ENCODE data around the gene GOLGA6L24.
"Not testable (repeated sequence)": the region's sequence is repeated elsewhere in the genome, so short reads cannot be mapped to it uniquely, and the experiment has no call there.

GOLGA6L24 gene

DNA sequence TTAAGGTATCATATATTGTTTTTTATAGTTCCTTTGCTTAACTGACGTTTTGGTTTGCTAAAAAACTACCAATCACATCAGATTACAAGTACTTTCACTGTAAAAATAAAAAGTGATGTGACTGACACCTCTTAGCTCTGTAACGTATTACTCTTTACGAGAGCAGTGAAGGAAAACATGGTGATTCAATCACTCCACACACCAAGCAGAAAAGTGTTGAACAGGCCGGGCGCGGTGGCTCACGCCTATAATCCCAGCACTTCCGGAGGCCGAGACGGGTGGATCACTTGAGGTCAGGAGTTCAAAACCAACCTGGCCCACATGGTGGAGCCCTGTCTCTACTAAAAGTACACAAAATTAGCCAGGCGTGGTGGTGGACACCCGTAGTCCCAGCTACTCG lies 39.8 kb downstream of the GOLGA6L24 start:
- not testable (repeated sequence) for H3K27me3 ChIP-seq (ENCODE audit: insufficient read depth, low read length); H2AFZ ChIP-seq (ENCODE audit: low read length, unreplicated experiment); H3K4me3 ChIP-seq (ENCODE audit: low read depth, low read length); H3K36me3 ChIP-seq (ENCODE audit: insufficient read depth, low read length); H3K27ac ChIP-seq (ENCODE audit: low read depth, low read length); H3K4me1 ChIP-seq (ENCODE audit: control insufficient read depth, insufficient read depth, low read length, unreplicated experiment); H3K79me2 ChIP-seq (ENCODE audit: control insufficient read depth, insufficient read depth, low read length, unreplicated experiment)

DNA sequence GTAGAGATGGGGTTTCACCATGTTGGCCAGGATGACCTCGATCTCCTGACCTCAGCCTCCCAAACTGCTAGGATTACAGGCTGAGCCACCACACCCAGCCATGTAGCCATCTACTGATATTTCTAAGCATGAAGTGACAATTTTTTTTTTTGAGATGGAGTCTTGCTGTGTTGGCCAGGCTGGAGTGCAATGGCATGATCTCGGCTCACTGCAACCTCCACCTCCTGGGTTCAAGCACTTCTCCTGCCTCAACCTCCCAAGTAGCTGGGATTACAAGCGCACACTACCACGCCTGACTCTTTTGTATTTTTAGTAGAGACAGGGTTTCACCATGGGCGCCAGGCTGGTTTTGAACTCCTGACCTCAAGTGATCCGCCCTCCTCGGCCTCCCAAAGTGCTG lies 40.9 kb downstream of the GOLGA6L24 start:
- not testable (repeated sequence) for H3K27me3 ChIP-seq (ENCODE audit: insufficient read depth, low read length); H2AFZ ChIP-seq (ENCODE audit: low read length, unreplicated experiment); H3K4me1 ChIP-seq (ENCODE audit: control insufficient read depth, insufficient read depth, low read length, unreplicated experiment); H3K27ac ChIP-seq (ENCODE audit: low read depth, low read length); H3K79me2 ChIP-seq (ENCODE audit: control insufficient read depth, insufficient read depth, low read length, unreplicated experiment); H3K4me3 ChIP-seq (ENCODE audit: low read depth, low read length); H3K36me3 ChIP-seq (ENCODE audit: insufficient read depth, low read length)

DNA sequence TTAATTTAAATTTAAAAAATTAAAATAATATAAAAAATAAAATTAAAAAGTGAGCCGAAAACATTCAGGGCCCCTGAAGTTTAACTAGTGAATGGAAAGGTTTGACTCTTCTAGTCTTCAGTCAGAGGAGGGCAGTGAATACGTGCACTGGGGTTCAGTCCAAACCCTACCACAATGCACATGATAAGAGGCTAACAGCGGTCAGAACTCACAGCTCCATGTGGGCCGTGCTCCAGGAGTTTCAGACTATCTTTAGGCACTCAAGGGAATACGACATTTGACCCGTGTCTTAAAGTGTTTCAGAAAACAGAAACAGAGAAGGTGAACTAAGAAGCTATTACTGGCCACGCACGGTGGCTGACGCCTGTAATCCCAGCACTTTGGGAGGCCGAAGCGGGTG lies 47.4 kb downstream of the GOLGA6L24 start:
- not testable (repeated sequence) for H3K27me3 ChIP-seq (ENCODE audit: insufficient read depth, low read length); H2AFZ ChIP-seq (ENCODE audit: low read length, unreplicated experiment); H3K4me3 ChIP-seq (ENCODE audit: low read depth, low read length); H3K79me2 ChIP-seq (ENCODE audit: control insufficient read depth, insufficient read depth, low read length, unreplicated experiment); H3K4me1 ChIP-seq (ENCODE audit: control insufficient read depth, insufficient read depth, low read length, unreplicated experiment); H3K27ac ChIP-seq (ENCODE audit: low read depth, low read length); H3K36me3 ChIP-seq (ENCODE audit: insufficient read depth, low read length)

DNA sequence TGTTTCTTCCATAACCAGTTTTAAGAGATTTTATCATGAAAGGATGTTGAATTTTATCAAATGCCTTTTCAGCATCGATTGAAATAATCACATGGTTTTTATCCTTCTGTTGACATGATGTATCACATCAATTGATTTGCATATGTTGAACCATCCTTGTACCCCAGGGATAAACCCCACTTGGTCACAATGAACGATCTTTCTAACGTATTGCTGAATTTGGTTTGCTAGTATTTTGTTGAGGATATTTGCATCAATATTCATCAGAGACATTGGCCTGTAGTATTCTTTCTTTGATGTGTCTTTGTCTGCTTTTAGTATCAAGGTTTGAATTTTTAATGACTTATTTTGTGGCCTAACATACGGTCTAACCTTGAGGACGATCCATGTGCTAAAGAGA lies 49.2 kb downstream of the GOLGA6L24 start:
- not testable (repeated sequence) for H3K27me3 ChIP-seq (ENCODE audit: insufficient read depth, low read length); H3K79me2 ChIP-seq (ENCODE audit: control insufficient read depth, insufficient read depth, low read length, unreplicated experiment); H3K36me3 ChIP-seq (ENCODE audit: insufficient read depth, low read length); H3K4me1 ChIP-seq (ENCODE audit: control insufficient read depth, insufficient read depth, low read length, unreplicated experiment); H2AFZ ChIP-seq (ENCODE audit: low read length, unreplicated experiment); H3K4me3 ChIP-seq (ENCODE audit: low read depth, low read length); H3K27ac ChIP-seq (ENCODE audit: low read depth, low read length)
